ENCODE measurements around the gene PCMTD2. TPM values are rescaled to one million over a fixed set of nuclear protein-coding genes. Genes with fewer than 3 reads are reported as not detected.

PCMTD2 gene
- total RNA-seq, 2 experiments from 2014 or later = 47.0 to 51.7 TPM

GRCh38 chr20:64217539-64218221 lies 37.9 kb upstream of the PCMTD2 start:
- POLR2A ChIA-PET = interaction anchor here (0.6 kb wide), 1 partner anchor 429 kb away, joined by 3 read pairs; no protein-coding TSS in a partner anchor
- CTCF ChIA-PET (ENCODE audit: unreplicated experiment) = no interaction called here
- no peak for TF ChIP-seq CTCF (conservative IDR thresholded peaks at IDR 0.05; ENCODE audit: low read length)
- TF ChIP-seq EZH2phosphoT487 (IDR thresholded peaks at IDR 0.05; ENCODE audit: borderline replicate concordance, low read depth, low read length) = no peak
- Histone ChIP-seq H2AFZ (ENCODE audit: low read length) (no peak overlapping the region), H4K20me1 (ENCODE audit: insufficient read depth, low read length) (no peaks in the 10 kb centered on the region), H3K4me2 (ENCODE audit: low read length) (no peak overlapping the region), H3K9me2 (ENCODE audit: insufficient read depth, low read length) (no peaks in the 10 kb centered on the region), H3K36me3 (ENCODE audit: insufficient read depth, low read length) (no peaks in the 10 kb centered on the region), H3K4me1 (ENCODE audit: insufficient read depth, low read length, poor library complexity, severe bottlenecking) (no peaks in the 10 kb centered on the region), H3K79me2 (ENCODE audit: insufficient read depth, low read depth, low read length) (no peaks in the 10 kb centered on the region), H3K4me3 (ENCODE audit: low read depth, low read length, poor library complexity, severe bottlenecking) (no peak overlapping the region), H3K27ac (ENCODE audit: low read depth, low read length, poor library complexity, severe bottlenecking) (no peak overlapping the region), H3K9me3 (ENCODE audit: low read length) (no peaks in the 10 kb centered on the region)
- no TSS peak for BruUV-seq (replicated peaks)
- intact Hi-C loops (cut with micrococcal nuclease; ENCODE audit: unreplicated experiment) = no loop called here
- DNase-seq (ENCODE audit: low spot score) = no peak

- no peaks in the 10 kb centered on the region for H3K9me2 ChIP-seq (ENCODE audit: insufficient read depth, low read length)
- H3K4me1 ChIP-seq (ENCODE audit: insufficient read depth, low read length, poor library complexity, severe bottlenecking) = peaks cover 4% of the 10 kb centered on the region
- no peak overlapping the region for H2AFZ ChIP-seq (ENCODE audit: low read length)
- intact Hi-C loops (cut with micrococcal nuclease; ENCODE audit: unreplicated experiment) = no loop called here
- no peak for DNase-seq (ENCODE audit: low spot score)
- no peak overlapping the region for H3K27ac ChIP-seq (ENCODE audit: low read depth, low read length, poor library complexity, severe bottlenecking)
- no peak overlapping the region for H3K4me3 ChIP-seq (ENCODE audit: low read depth, low read length, poor library complexity, severe bottlenecking)
- POLR2A ChIA-PET = no interaction called here
- H3K79me2 ChIP-seq (ENCODE audit: insufficient read depth, low read depth, low read length) = no peaks in the 10 kb centered on the region
- no peaks in the 10 kb centered on the region for H4K20me1 ChIP-seq (ENCODE audit: insufficient read depth, low read length)
- no peaks in the 10 kb centered on the region for H3K36me3 ChIP-seq (ENCODE audit: insufficient read depth, low read length)
- H3K4me2 ChIP-seq (ENCODE audit: low read length) = no peak overlapping the region
- H3K9me3 ChIP-seq (ENCODE audit: low read length) = no peaks in the 10 kb centered on the region
- CTCF ChIA-PET (ENCODE audit: unreplicated experiment) = no interaction called here
- BruUV-seq (replicated peaks) = no TSS peak
- TF ChIP-seq CTCF (conservative IDR thresholded peaks at IDR 0.05; ENCODE audit: low read length) (no peak), EZH2phosphoT487 (IDR thresholded peaks at IDR 0.05; ENCODE audit: borderline replicate concordance, low read depth, low read length) (no peak)
Observed at GRCh38 chr20:64219202-64219601, 36.3 kb upstream of the PCMTD2 start.

- intact Hi-C loops (cut with micrococcal nuclease; ENCODE audit: unreplicated experiment) = no loop called here
Observed at GRCh38 chr20:64219730-64220129, 35.8 kb upstream of the PCMTD2 start.

More at GRCh38 chr20:64219730-64220129, 35.8 kb upstream of the PCMTD2 start:
- no peaks in the 10 kb centered on the region for H3K36me3 ChIP-seq (ENCODE audit: insufficient read depth, low read length)
- no peaks in the 10 kb centered on the region for H3K9me2 ChIP-seq (ENCODE audit: insufficient read depth, low read length)
- TF ChIP-seq EZH2phosphoT487 (IDR thresholded peaks at IDR 0.05; ENCODE audit: borderline replicate concordance, low read depth, low read length) (no peak), CTCF (conservative IDR thresholded peaks at IDR 0.05; ENCODE audit: low read length) (no peak)
- no peak overlapping the region for H3K4me3 ChIP-seq (ENCODE audit: low read depth, low read length, poor library complexity, severe bottlenecking)
- no peaks in the 10 kb centered on the region for H4K20me1 ChIP-seq (ENCODE audit: insufficient read depth, low read length)
- no peak overlapping the region for H3K27ac ChIP-seq (ENCODE audit: low read depth, low read length, poor library complexity, severe bottlenecking)
- no TSS peak for BruUV-seq (replicated peaks)
- H3K79me2 ChIP-seq (ENCODE audit: insufficient read depth, low read depth, low read length) = no peaks in the 10 kb centered on the region
- peaks cover 4% of the 10 kb centered on the region for H3K4me1 ChIP-seq (ENCODE audit: insufficient read depth, low read length, poor library complexity, severe bottlenecking)
- POLR2A ChIA-PET = no interaction called here
- no peak for DNase-seq (ENCODE audit: low spot score)
- CTCF ChIA-PET (ENCODE audit: unreplicated experiment) = no interaction called here
- H3K9me3 ChIP-seq (ENCODE audit: low read length) = no peaks in the 10 kb centered on the region
- no peak overlapping the region for H3K4me2 ChIP-seq (ENCODE audit: low read length)
- H2AFZ ChIP-seq (ENCODE audit: low read length) = no peak overlapping the region

Data from OCI-LY7 (cell line).